ENCODE results near the gene ALOX12. TPM values are rescaled to one million over a fixed set of nuclear protein-coding genes. Genes with fewer than 3 reads are reported as not detected.

Gene ALOX12
- total RNA-seq, 1 experiment from 2014 or later = not detected

DNA sequence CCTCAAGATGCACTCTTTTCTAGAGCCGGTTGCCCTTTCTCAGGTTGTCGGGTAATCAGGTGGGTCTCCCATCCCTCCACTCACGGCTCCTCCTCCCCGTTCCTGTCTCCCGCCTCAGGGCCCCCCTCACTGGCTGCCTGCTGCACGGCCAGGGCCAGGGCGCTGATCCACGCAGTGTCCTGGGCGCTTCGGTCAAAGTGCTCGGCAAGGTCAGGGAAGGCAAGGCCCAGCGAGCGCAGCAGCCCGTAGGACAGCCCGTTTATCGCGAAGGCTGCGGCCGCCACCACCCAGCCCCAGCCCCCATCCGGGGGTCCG lies 47.3 kb downstream of the ALOX12 start (continued):
- TF ChIP-seq POLR2AphosphoS5 (IDR thresholded peaks at IDR 0.05; ENCODE audit: low read depth, low read length) = no peak
- no peak for TF ChIP-seq ZNF274 (IDR thresholded peaks at IDR 0.05; ENCODE audit: low read depth, low read length)
- no peak for TF ChIP-seq REST (IDR thresholded peaks at IDR 0.05; ENCODE audit: low read depth)
- no peak for TF ChIP-seq YY1 (IDR thresholded peaks at IDR 0.05; ENCODE audit: extremely low read depth, insufficient replicate concordance, low read depth, low read length)
- TF ChIP-seq JUND (IDR thresholded peaks at IDR 0.05) = no peak

- Histone ChIP-seq H3K4me3 (replicated peaks in 1 of 2; ENCODE audit: low read depth in 1 of 2, low read length in 2 of 2) (no peak within 1 kb of the TSS), H2AFZ (ENCODE audit: low read depth, low read length, poor library complexity, severe bottlenecking) (no peak within 1 kb of the TSS), H3K27me3 (ENCODE audit: insufficient read depth, low read length) (no peaks in the 10 kb centered on the region), H3K9me3 (ENCODE audit: control insufficient read depth in 1 of 2, insufficient read depth in 1 of 2, low read depth in 1 of 2, low read length in 2 of 2) (no peaks in the 10 kb centered on the region), H3K9ac (ENCODE audit: low read length) (no peak within 1 kb of the TSS), H3K27ac (ENCODE audit: low read depth, low read length) (no peak within 1 kb of the TSS), H3K79me2 (ENCODE audit: insufficient read depth, low read length) (no peaks in the 10 kb centered on the region), H3K4me1 (ENCODE audit: control insufficient read depth in 1 of 2, insufficient read depth in 2 of 2, low read length in 2 of 2) (peaks cover 19 to 32% of the 10 kb centered on the region in 2 experiments), H3K9me2 (ENCODE audit: insufficient read depth) (no peaks in the 10 kb centered on the region), H3K36me3 (ENCODE audit: control insufficient read depth in 1 of 2, insufficient read depth in 2 of 2, low read length in 2 of 2) (no peaks in the 10 kb centered on the region), H4K20me1 (ENCODE audit: insufficient read depth) (no peaks in the 10 kb centered on the region), H3K4me2 (ENCODE audit: low read length) (no peak within 1 kb of the TSS)
- DNase-seq (ENCODE audit: low read depth, low spot score) = no peak
- BruUV-seq (replicated peaks) = no TSS peak
- POLR2A ChIA-PET = interaction anchor here (0.6 kb wide), 1 partner anchor 102 kb away, joined by 3 read pairs; no protein-coding TSS in a partner anchor
- intact Hi-C loops (cut with micrococcal nuclease) = no loop called here
- RAD21 ChIA-PET (ENCODE audit: low non-redundant PET in 1 of 2, low total read pairs in 2 of 2, uncharacterized antibody in 2 of 2, unreplicated experiment in 2 of 2) = no interaction called here
- no peak for ATAC-seq
- CTCF ChIA-PET = interaction anchor here (1.0 to 2.9 kb wide), 2 partner anchors 90 to 177 kb away, joined by 3 to 22 read pairs; no protein-coding TSS in a partner anchor
- TF ChIP-seq SRF (IDR thresholded peaks at IDR 0.05; ENCODE audit: low read depth) = no peak
- no peak for TF ChIP-seq SIN3A (IDR thresholded peaks at IDR 0.05; ENCODE audit: low read depth)
- no peak for TF ChIP-seq FOSL1 (IDR thresholded peaks at IDR 0.05; ENCODE audit: low read depth)
- TF ChIP-seq POLR2A (IDR thresholded peaks at IDR 0.05; ENCODE audit: borderline replicate concordance, extremely low read depth, insufficient read depth, insufficient read length) = no peak
- no peak for TF ChIP-seq CEBPB (IDR thresholded peaks at IDR 0.05; ENCODE audit: low read depth)
- TF ChIP-seq ZFX (IDR thresholded peaks at IDR 0.05) = no peak
- no peak for TF ChIP-seq REST (IDR thresholded peaks at IDR 0.05; ENCODE audit: low read depth)
- TF ChIP-seq YY1 (IDR thresholded peaks at IDR 0.05; ENCODE audit: extremely low read depth, insufficient replicate concordance, low read depth, low read length) = no peak
- TF ChIP-seq, protein P1, sequence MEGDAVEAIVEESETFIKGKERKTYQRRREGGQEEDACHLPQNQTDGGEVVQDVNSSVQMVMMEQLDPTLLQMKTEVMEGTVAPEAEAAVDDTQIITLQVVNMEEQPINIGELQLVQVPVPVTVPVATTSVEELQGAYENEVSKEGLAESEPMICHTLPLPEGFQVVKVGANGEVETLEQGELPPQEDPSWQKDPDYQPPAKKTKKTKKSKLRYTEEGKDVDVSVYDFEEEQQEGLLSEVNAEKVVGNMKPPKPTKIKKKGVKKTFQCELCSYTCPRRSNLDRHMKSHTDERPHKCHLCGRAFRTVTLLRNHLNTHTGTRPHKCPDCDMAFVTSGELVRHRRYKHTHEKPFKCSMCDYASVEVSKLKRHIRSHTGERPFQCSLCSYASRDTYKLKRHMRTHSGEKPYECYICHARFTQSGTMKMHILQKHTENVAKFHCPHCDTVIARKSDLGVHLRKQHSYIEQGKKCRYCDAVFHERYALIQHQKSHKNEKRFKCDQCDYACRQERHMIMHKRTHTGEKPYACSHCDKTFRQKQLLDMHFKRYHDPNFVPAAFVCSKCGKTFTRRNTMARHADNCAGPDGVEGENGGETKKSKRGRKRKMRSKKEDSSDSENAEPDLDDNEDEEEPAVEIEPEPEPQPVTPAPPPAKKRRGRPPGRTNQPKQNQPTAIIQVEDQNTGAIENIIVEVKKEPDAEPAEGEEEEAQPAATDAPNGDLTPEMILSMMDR (IDR thresholded peaks at IDR 0.05 in 2 of 3, conservative IDR thresholded peaks at IDR 0.05 in 1 of 3; ENCODE audit: borderline replicate concordance in 1 of 3, insufficient read depth in 1 of 3, low read depth in 2 of 3, low read length in 2 of 3) = no peak
- TF ChIP-seq ELF1 (IDR thresholded peaks at IDR 0.05; ENCODE audit: borderline replicate concordance, low read depth) = no peak
- no peak for TF ChIP-seq POLR2AphosphoS5 (IDR thresholded peaks at IDR 0.05; ENCODE audit: low read depth, low read length)
- TF ChIP-seq ZNF274 (IDR thresholded peaks at IDR 0.05; ENCODE audit: low read depth, low read length) = no peak
- TF ChIP-seq JUND (IDR thresholded peaks at IDR 0.05) = no peak
- no peak for TF ChIP-seq RAD21 (IDR thresholded peaks at IDR 0.05; ENCODE audit: low read depth)
- TF ChIP-seq EZH2phosphoT487 (IDR thresholded peaks at IDR 0.05; ENCODE audit: borderline replicate concordance) = no peak
Observed at GRCh38 chr17:7043497-7044198, 47.8 kb downstream of the ALOX12 start, which contains the start of gene SLC16A11. Gene SLC16A11, minus strand, starts transcription at chr17:7044092. Its CDS starts 579 bp downstream, at chr17:7043513.

Measured in HCT116 (cell line).